Tibial nerve (tissue), 3 donors: ENCODE data around the gene GAA.
"Not testable (repeated sequence)": the region's sequence is repeated elsewhere in the genome, so short reads cannot be mapped to it uniquely, and the experiment has no call there.

ENCODE experiments used
- POLR2A ChIP-seq, 2 donors: fragments of 450-650 bp; IDR thresholded peaks; one replicate each; pipeline ENCODE4 v1.6.1; 2017; ENCODE audit warnings: antibody characterized with exemption in 2 of 2, mild to moderate bottlenecking in 2 of 2, moderate library complexity in 2 of 2
- TF ChIP-seq, protein P1 (sequence below), 5 experiments: fragments of 200-600 bp in 3 of 5; fragments of 450-650 bp in 2 of 5; sonication (generic) in 3 of 5; IDR thresholded peaks; one replicate each; pipeline ENCODE4 v1.5.1; 2016 to 2019; ENCODE audit warnings: antibody characterized with exemption in 5 of 5, mild to moderate bottlenecking in 3 of 5, moderate library complexity in 2 of 5

GRCh38 chr17:80090164-80090563 lies 11.2 kb upstream of the GAA start:
- TF ChIP-seq, protein P1, sequence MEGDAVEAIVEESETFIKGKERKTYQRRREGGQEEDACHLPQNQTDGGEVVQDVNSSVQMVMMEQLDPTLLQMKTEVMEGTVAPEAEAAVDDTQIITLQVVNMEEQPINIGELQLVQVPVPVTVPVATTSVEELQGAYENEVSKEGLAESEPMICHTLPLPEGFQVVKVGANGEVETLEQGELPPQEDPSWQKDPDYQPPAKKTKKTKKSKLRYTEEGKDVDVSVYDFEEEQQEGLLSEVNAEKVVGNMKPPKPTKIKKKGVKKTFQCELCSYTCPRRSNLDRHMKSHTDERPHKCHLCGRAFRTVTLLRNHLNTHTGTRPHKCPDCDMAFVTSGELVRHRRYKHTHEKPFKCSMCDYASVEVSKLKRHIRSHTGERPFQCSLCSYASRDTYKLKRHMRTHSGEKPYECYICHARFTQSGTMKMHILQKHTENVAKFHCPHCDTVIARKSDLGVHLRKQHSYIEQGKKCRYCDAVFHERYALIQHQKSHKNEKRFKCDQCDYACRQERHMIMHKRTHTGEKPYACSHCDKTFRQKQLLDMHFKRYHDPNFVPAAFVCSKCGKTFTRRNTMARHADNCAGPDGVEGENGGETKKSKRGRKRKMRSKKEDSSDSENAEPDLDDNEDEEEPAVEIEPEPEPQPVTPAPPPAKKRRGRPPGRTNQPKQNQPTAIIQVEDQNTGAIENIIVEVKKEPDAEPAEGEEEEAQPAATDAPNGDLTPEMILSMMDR (IDR thresholded peaks at IDR 0.05) = not testable (repeated sequence)
- not testable (repeated sequence) for TF ChIP-seq POLR2A (IDR thresholded peaks at IDR 0.05)
